ENCODE data around the gene GRWD1. TPM values are rescaled to one million over a fixed set of nuclear protein-coding genes. Genes with fewer than 3 reads are reported as not detected.
A peak's percentile ranks its signal among the peaks of the same experiment; 100 is the strongest.

GRWD1 gene
- polyA plus RNA-seq, 1 experiment, result 16.0 TPM

DNA sequence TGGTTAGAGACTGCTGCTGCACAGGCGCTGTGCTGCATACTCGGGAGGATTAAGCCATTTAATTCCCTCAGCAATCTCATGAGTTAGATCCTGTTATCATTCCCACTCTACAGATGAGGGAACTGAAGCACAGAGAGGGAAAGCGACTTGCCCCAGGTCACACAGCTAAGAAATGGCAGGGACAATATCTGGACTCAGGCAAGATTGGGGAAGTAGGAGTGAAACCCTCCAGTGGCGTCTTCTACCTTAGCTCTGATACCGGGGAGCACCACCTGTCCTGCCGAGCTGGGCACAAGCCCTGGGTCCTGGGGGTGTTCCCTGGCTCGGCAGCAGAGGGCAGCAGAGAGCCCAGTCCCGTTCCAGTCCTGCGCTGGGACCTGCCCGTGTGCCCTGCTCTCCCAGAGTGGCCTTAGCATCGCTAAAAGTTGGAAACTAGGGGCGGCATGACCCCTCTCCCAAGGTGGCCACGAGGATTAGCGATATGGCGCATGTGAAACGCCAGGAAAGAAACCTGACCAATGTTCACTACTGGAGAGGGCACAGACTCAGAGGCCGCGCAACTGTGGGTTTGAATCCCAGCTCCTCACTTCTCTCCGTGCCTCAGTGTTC is 43.9 kb downstream of the GRWD1 start:
- Histone ChIP-seq H3K27ac (ENCODE audit: low read depth, low read length) (no peak overlapping the region), H3K4me3 (ENCODE audit: low read depth, low read length) (no peak overlapping the region), H3K27me3 (ENCODE audit: control insufficient read depth, insufficient read depth, low read length) (no peaks in the 10 kb centered on the region), H3K9me3 (ENCODE audit: control insufficient read depth, insufficient read depth, low read length) (peaks cover 4% of the 10 kb centered on the region; the same call in 1 of the 2 replicates)
- POLR2A ChIA-PET, result interaction anchor here (0.6 to 1.6 kb wide), 3 partner anchors 10 to 94 kb away, joined by 4 to 5 read pairs (median 4); no protein-coding TSS in a partner anchor
- no peak for DNase-seq (ENCODE audit: low read depth, low spot score)
- TF ChIP-seq, protein P1, sequence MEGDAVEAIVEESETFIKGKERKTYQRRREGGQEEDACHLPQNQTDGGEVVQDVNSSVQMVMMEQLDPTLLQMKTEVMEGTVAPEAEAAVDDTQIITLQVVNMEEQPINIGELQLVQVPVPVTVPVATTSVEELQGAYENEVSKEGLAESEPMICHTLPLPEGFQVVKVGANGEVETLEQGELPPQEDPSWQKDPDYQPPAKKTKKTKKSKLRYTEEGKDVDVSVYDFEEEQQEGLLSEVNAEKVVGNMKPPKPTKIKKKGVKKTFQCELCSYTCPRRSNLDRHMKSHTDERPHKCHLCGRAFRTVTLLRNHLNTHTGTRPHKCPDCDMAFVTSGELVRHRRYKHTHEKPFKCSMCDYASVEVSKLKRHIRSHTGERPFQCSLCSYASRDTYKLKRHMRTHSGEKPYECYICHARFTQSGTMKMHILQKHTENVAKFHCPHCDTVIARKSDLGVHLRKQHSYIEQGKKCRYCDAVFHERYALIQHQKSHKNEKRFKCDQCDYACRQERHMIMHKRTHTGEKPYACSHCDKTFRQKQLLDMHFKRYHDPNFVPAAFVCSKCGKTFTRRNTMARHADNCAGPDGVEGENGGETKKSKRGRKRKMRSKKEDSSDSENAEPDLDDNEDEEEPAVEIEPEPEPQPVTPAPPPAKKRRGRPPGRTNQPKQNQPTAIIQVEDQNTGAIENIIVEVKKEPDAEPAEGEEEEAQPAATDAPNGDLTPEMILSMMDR (IDR thresholded peaks at IDR 0.05; ENCODE audit: low read depth, low read length), result peak; percentile 94
- CTCF ChIA-PET, result interaction anchor here (0.6 to 5.3 kb wide), 26 partner anchors 8 to 1174 kb away, joined by 3 to 174 read pairs (median 4); partner anchors contain the start of genes GRIN2D and KDELR1

DNA sequence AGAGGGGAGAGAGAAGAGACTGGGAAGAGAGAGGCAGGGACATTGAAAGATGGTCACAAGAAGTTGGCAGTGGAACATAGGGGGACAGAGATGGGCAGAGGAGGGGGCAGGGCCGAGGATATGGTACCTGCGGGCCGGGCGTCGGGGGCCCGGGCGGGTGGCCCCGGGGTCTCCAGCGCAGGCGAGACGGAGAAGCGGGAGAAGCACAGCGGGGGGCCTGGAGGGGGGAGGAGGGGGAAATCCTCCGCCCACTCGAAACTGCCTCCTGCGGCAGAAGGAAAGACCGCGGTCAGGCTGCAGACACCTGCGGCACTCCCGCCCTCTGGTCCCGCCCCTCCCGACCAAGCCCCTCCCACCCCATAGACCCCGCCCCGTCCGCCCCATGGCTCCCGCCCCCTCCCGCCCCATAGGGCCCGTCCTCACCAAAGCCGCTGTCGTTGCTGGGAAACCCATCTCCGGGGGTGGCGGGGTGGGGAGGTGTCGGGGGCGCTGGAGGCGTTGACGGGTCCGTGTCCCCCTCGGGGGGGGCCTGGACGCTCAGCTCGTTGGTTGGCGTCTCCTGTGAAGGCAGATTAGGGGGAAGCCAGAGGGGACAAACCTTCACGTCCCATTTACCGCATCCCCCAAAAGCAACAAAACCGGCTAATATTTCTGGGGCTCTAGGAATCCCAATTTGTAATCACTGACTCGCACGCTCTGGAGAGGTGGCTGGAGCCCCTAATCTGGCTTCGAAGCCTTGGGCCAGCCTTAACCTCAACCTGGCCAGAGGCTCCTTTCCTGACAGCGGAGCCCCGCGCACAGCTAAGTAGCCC is 45.4 kb downstream of the GRWD1 start:
- Histone ChIP-seq H3K27ac (ENCODE audit: low read depth, low read length) (no peak overlapping the region), H3K4me3 (ENCODE audit: low read depth, low read length) (no peak overlapping the region), H3K9me3 (ENCODE audit: control insufficient read depth, insufficient read depth, low read length) (peaks cover 4% of the 10 kb centered on the region; the same call in 1 of the 2 replicates), H3K27me3 (ENCODE audit: control insufficient read depth, insufficient read depth, low read length) (no peaks in the 10 kb centered on the region)
- CTCF ChIA-PET, result interaction anchor here (0.7 to 5.3 kb wide), 4 partner anchors 11 to 118 kb away, joined by 5 to 174 read pairs (median 10); no protein-coding TSS in a partner anchor
- DNase-seq (ENCODE audit: low read depth, low spot score), result no peak
- POLR2A ChIA-PET, result no interaction called here
- TF ChIP-seq, protein P1 (IDR thresholded peaks at IDR 0.05; ENCODE audit: low read depth, low read length), result no peak

DNA sequence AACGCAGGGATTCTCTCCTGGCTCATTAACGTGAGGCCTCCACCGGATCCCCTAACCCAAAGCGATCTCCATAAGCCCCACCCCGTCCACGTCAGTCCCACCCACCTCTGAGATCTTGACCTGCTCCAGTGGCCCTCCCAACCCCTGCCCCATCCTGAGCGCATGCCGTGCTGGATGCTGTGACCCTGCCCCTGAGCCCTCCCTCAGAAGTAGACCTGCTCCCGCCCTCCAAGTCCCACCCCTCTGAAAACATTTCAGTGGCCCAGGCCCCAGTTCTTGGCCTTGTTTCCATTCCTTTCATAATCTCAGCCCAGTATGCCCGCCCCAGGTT is 46.0 kb downstream of the GRWD1 start:
- Histone ChIP-seq H3K9me3 (ENCODE audit: control insufficient read depth, insufficient read depth, low read length) (peaks cover 4% of the 10 kb centered on the region; the same call in 1 of the 2 replicates), H3K4me3 (ENCODE audit: low read depth, low read length) (no peak overlapping the region), H3K27me3 (ENCODE audit: control insufficient read depth, insufficient read depth, low read length) (no peaks in the 10 kb centered on the region), H3K27ac (ENCODE audit: low read depth, low read length) (no peak overlapping the region)
- TF ChIP-seq, protein P1 (IDR thresholded peaks at IDR 0.05; ENCODE audit: low read depth, low read length), result no peak
- ChIA-PET CTCF (interaction anchor here (0.7 to 5.3 kb wide), 2 partner anchors 94 to 117 kb away, joined by 5 to 174 read pairs; no protein-coding TSS in a partner anchor), POLR2A (no interaction called here)
- no peak for DNase-seq (ENCODE audit: low read depth, low spot score)

DNA sequence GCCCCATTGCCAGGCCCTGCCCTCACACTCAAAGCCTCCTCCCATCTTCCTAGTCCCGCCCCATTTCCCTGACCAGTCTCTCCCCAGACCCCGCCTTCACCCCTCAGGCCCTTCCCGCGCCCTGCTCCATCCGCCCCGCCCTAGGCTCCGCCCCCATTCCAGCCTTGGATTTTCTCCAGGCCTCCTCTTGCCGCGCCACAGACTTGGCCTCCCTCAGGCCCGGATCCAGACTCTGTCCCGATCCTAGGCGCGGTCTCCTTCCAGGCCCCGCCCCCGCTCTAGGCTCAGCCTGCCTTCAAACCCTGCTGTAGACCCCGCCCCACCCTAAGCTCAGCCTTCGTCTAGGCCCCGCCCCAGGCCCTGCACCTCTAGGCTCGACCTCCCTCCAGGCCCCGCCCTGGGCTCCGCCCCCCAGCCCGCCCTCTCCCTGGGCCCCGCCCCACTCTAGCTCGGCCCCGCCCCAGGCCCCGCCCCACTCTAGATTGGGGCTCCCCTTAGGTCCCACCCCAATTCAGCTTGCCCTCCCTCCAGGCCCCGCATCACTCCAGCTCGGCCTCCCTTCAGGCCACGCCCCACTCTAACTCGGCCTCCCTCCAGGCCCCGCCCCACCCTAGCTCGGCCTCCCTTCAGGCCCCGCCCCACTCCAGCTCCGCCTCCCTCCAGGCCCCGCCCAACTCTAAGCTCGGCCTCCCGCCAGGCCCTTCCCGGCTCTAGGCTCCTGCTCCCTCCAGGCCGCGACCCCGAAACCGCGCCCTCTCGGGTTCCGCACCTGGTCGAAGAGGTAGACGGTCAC is 47.3 kb downstream of the GRWD1 start:
- H3K4me3 ChIP-seq (ENCODE audit: low read depth, low read length), result peak overlapping the region; percentile 69
- ChIA-PET POLR2A (interaction anchor here (0.5 to 1.5 kb wide), 12 partner anchors 12 to 129 kb away, joined by 3 to 15 read pairs (median 4); partner anchors contain the start of genes KDELR1, RPL18, SPHK2 and SYNGR4), CTCF (interaction anchor here (0.6 to 4.3 kb wide), 5 partner anchors 13 to 96 kb away, joined by 3 to 24 read pairs (median 7); no protein-coding TSS in a partner anchor)
- peaks cover 4% of the 10 kb centered on the region; the same call in 1 of the 2 replicates for H3K9me3 ChIP-seq (ENCODE audit: control insufficient read depth, insufficient read depth, low read length)
- H3K27me3 ChIP-seq (ENCODE audit: control insufficient read depth, insufficient read depth, low read length), result peaks cover 4% of the 10 kb centered on the region
- H3K27ac ChIP-seq (ENCODE audit: low read depth, low read length), result peak overlapping the region; percentile 31
- DNase-seq (ENCODE audit: low read depth, low spot score), result peak; percentile 91
- TF ChIP-seq, protein P1 (IDR thresholded peaks at IDR 0.05; ENCODE audit: low read depth, low read length), result no peak

Data from AG04450 (cell line).